NB4 (cell line): Measurements from ENCODE around the gene OR6X1.
"Not testable (repeated sequence)": the region's sequence is repeated elsewhere in the genome, so short reads cannot be mapped to it uniquely, and the experiment has no call there.

Experiments used
- DNase-seq: peaks from one replicate; pipeline ENCODE4 v3.0.0; 2010; ENCODE audit warnings: low read depth
- H3K4me3 ChIP-seq: one replicate; pipeline ENCODE4 v1.5.1; 2011; ENCODE audit warnings: mild to moderate bottlenecking, low read depth, low read length, moderate library complexity
- MYC ChIP-seq: IDR thresholded peaks from 2 replicates; pipeline ENCODE4 v1.6.1; 2011; ENCODE audit warnings: low read depth, low read length
- POLR2A ChIP-seq: IDR thresholded peaks from 2 replicates; pipeline ENCODE4 v1.6.1; 2011; ENCODE audit warnings: mild to moderate bottlenecking; ENCODE audit not compliant: insufficient read length; ENCODE audit errors: extremely low read depth
- TF ChIP-seq, protein P1 (sequence below): IDR thresholded peaks from one replicate; pipeline ENCODE4 v1.5.1; 2012; ENCODE audit warnings: low read depth, low read length
- TF ChIP-seq, protein P2 (sequence below): IDR thresholded peaks from 2 replicates; pipeline ENCODE4 v1.6.1; 2011; ENCODE audit warnings: low read depth, low read length

Gene OR6X1

DNA sequence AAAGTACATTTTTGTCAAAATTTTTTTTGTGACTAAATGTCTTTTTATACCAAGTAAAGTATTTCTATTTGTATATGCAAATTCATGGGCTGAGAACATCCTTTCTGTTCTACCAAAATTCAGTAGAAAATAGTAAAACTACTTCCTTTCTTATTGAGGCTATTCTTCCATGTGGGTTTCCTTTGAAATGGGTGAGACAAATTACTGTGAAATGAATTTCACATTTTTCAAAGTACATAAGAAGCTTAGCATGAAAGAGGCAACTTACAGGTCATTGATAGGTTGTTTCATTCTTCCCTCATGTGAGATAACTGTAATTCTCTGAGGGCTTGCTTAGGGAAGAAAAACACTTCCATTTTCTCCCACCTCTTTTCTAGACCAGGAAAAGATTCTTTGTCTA lies 1.0 kb upstream of the OR6X1 start:
- TF ChIP-seq POLR2A (no peak), MYC (no peak)
- TF ChIP-seq, protein P1, sequence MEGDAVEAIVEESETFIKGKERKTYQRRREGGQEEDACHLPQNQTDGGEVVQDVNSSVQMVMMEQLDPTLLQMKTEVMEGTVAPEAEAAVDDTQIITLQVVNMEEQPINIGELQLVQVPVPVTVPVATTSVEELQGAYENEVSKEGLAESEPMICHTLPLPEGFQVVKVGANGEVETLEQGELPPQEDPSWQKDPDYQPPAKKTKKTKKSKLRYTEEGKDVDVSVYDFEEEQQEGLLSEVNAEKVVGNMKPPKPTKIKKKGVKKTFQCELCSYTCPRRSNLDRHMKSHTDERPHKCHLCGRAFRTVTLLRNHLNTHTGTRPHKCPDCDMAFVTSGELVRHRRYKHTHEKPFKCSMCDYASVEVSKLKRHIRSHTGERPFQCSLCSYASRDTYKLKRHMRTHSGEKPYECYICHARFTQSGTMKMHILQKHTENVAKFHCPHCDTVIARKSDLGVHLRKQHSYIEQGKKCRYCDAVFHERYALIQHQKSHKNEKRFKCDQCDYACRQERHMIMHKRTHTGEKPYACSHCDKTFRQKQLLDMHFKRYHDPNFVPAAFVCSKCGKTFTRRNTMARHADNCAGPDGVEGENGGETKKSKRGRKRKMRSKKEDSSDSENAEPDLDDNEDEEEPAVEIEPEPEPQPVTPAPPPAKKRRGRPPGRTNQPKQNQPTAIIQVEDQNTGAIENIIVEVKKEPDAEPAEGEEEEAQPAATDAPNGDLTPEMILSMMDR = no peak
- no peak for DNase-seq

DNA sequence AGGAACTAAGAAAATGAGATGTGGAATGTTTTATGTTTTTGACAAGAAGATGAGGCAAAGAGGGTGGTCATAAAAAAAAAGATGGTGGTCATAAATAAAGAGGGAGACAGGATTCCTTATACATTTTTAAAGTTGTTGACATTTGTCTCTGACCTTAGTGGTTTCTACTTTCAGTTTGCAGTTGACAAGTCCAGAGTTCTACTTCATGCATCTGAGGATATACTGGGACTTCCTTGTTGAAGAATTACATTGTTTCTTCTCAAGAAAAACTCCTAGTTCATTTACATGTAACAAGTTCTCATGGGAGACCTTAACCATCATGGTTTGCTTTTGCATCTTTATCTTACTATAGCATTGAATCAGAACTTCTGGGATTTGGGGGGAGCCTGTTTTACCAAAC lies 1.2 kb downstream of the OR6X1 start:
- no peak for DNase-seq
- no peak overlapping the region for H3K4me3 ChIP-seq
- TF ChIP-seq, protein P2, sequence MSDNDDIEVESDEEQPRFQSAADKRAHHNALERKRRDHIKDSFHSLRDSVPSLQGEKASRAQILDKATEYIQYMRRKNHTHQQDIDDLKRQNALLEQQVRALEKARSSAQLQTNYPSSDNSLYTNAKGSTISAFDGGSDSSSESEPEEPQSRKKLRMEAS = no peak
- TF ChIP-seq POLR2A (no peak), MYC (no peak)
- TF ChIP-seq, protein P1 = no peak

More for the DNA sequence above, 1.0 kb upstream of the OR6X1 start:
- no peak overlapping the region for H3K4me3 ChIP-seq

DNA sequence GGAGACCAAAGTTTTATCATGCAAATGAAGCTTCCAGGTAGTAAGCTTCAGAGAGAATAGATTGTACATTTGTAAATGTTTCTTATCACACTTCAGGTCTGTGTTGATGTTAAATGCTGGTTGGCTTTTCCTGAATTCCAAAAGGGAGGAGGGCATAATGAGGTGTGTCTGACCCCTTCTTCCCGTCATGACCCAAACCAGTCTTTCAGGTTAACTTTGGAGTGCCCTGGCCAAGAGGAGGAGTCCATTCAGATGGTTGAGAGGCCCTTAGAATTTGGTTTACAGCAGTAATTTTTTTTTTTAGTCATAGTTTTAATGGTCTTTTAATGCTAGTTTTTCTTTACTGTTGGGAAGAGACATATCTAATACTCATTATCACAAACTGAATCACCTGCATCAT lies 2.5 kb downstream of the OR6X1 start:
- H3K4me3 ChIP-seq = no peak overlapping the region
- TF ChIP-seq, protein P2 = no peak
- TF ChIP-seq POLR2A (no peak), MYC (no peak)
- TF ChIP-seq, protein P1 = no peak
- DNase-seq = no peak

DNA sequence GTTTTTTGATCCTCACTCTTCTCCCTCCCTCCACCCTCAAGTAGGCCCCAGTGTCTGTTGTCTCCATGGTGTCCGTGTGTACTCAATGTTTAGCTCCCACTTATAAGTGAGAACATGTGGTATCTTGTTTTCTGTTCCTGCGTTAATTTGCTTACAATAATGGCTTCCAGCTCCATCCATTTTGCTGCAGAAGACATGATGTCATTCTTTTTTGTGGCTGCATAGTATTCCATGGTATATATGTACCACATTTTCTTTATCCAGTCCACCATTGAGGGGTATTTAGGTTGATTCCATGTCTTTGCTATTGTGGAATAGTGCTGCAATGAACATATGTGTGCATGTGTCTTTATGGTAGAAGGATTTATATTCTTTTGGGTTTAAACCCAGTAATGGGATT lies 6.0 kb downstream of the OR6X1 start:
- DNase-seq, H3K4me3 ChIP-seq: not testable (repeated sequence)

DNA sequence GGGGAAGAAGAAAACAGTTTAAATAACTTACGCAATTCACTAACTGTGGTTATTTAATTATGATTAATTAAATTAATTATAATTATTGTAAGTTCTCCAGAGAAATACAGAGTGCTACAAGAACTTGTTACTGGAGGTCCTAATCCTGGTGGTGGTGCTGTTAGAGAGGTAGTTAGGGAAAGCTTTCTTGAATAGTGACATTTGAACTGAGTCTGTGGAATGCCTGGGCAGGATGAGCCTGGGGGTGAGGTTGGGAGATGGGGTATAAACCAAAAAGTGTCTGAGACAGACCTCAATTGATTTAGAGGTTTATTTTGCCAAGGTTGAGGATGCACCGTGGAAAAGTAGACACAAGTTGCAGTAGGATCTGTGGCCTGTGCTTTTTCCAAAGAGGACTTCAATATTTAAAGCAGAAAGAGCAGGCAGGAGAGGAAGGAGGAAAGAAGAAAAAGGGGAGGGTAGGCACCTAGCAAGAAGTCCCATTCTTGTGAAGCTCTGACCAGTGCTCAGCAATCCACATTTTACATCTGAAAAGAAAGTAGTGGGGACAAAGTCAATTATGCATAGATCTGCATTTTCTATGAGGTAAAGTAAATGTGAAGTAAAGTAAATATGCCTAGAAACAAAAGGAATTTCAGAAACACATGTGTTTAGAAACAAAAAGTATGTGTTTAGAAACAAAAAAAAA lies 8.4 kb downstream of the OR6X1 start:
- no peak for DNase-seq
- no peak overlapping the region for H3K4me3 ChIP-seq
- TF ChIP-seq, protein P2 = no peak
- TF ChIP-seq, protein P1 = no peak
- TF ChIP-seq MYC (no peak), POLR2A (no peak)

DNA sequence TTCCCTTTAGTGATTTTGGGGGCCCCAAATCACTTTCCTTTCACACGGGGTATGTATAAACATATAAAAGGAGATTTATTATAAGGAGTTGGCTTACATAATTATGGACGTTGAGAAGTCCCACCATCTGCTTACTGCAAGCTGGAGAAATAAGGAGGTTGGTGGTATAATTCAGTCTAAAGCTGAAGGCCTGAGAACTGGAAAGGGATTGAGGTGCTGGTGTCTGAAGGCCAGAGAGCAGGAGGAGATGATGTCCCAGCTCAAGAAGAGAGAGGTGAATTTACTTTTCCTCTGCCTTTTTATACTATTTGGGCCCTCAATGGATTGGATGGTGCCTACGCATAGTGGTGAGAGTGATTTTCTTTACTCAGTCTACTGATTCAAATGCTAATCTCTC lies 11.6 kb downstream of the OR6X1 start:
- H3K4me3 ChIP-seq = no peak overlapping the region
- TF ChIP-seq, protein P2 = no peak
- TF ChIP-seq POLR2A = no peak
- TF ChIP-seq, protein P1 = no peak
- DNase-seq = no peak
